MM.1S (cell line): ENCODE data around the gene PAK4.

ENCODE experiments used
- CTCF ChIP-seq: fragments of 300-600 bp; sonication (generic); IDR thresholded peaks from 2 replicates; pipeline ENCODE4 v1.5.1; 2016; ENCODE audit warnings: antibody characterized with exemption, low read length, mixed read lengths
- EZH2 ChIP-seq: fragments of 300-600 bp; sonication (generic); optimal IDR thresholded peaks from 2 replicates; pipeline ENCODE3; 2017; ENCODE audit warnings: low read depth, mild to moderate bottlenecking, antibody characterized with exemption, low read length, mixed read lengths
- EZH2phosphoT487 ChIP-seq: fragments of 300-600 bp; sonication (generic); IDR thresholded peaks from 2 replicates; pipeline ENCODE4 v1.6.1; 2018; ENCODE audit warnings: antibody characterized with exemption, low read length

GRCh38 chr19:39122934-39123731, 2.5 kb upstream of the PAK4 start:
- TF ChIP-seq CTCF, result no peak
- TF ChIP-seq EZH2phosphoT487, result no peak
- no peak for TF ChIP-seq EZH2
